Measurements from ENCODE around the gene SLC4A8.

GRCh38 chr12:51504851-51505250 is 80.2 kb downstream of the SLC4A8 start:
- TF ChIP-seq CTCF (conservative IDR thresholded peaks at IDR 0.05; ENCODE audit: low read depth, low read length) (no peak), EZH2 (IDR thresholded peaks at IDR 0.05; ENCODE audit: low read length, unreplicated experiment) (no peak), EZH2phosphoT487 (IDR thresholded peaks at IDR 0.05; ENCODE audit: borderline replicate concordance, low read length) (no peak)
